H9 (cell line): ENCODE results near the gene TSPAN9. TPM values are rescaled to one million over a fixed set of nuclear protein-coding genes. Genes with fewer than 3 reads are reported as not detected.

Source experiments
- DNase-seq: peaks from one replicate; pipeline ENCODE4 v3.0.0-alpha.2; 2017
- H2AFZ ChIP-seq: one replicate; pipeline ENCODE4 v1.6.1; 2013; ENCODE audit warnings: mild to moderate bottlenecking, low read length, control low read depth, moderate library complexity
- H2AK5ac ChIP-seq: 2 replicates; pipeline ENCODE4 v1.6.1; 2013; ENCODE audit warnings: low read length, control low read depth, mixed read lengths; ENCODE audit not compliant: insufficient read length
- H2BK120ac ChIP-seq: one replicate; pipeline ENCODE4 v1.6.1; 2013; ENCODE audit warnings: low read depth, mild to moderate bottlenecking, low read length, control low read depth, inconsistent platforms; ENCODE audit not compliant: poor library complexity, severe bottlenecking
- H2BK12ac ChIP-seq: 2 replicates; pipeline ENCODE4 v1.6.1; 2013; ENCODE audit warnings: low read length, control low read depth, mixed read lengths, low read depth; ENCODE audit not compliant: insufficient read length
- H2BK15ac ChIP-seq: 2 replicates; pipeline ENCODE4 v1.6.1; 2013; ENCODE audit warnings: low read depth, low read length, control low read depth
- H2BK20ac ChIP-seq: one replicate; pipeline ENCODE4 v1.6.1; 2013; ENCODE audit warnings: low read depth, mild to moderate bottlenecking, low read length, control low read depth, inconsistent platforms; ENCODE audit not compliant: poor library complexity, severe bottlenecking
- H2BK5ac ChIP-seq: 2 replicates; pipeline ENCODE4 v1.6.1; 2013; ENCODE audit warnings: low read length, control low read depth, mixed read lengths; ENCODE audit not compliant: insufficient read length
- H3K14ac ChIP-seq: 2 replicates; pipeline ENCODE4 v1.6.1; 2013; ENCODE audit warnings: low read length, control low read depth; ENCODE audit not compliant: insufficient read depth
- H3K18ac ChIP-seq: 2 replicates; pipeline ENCODE4 v1.6.1; 2013; ENCODE audit warnings: low read depth, mild to moderate bottlenecking, mixed read lengths, low read length, control low read depth; ENCODE audit not compliant: insufficient read length
- H3K23ac ChIP-seq: 2 replicates; pipeline ENCODE4 v1.6.1; 2013; ENCODE audit warnings: low read length, control low read depth, mixed read lengths, low read depth; ENCODE audit not compliant: insufficient read length
- H3K23me2 ChIP-seq: 2 replicates; pipeline ENCODE4 v1.6.1; 2013; ENCODE audit warnings: low read depth, mild to moderate bottlenecking, mixed read lengths, low read length, control low read depth; ENCODE audit not compliant: insufficient read length, poor library complexity, severe bottlenecking
- H3K27ac ChIP-seq: 2 replicates; pipeline ENCODE4 v1.5.1; 2013; ENCODE audit warnings: low read length, control low read depth, mixed read lengths, low read depth; ENCODE audit not compliant: insufficient read length
- H3K27me3 ChIP-seq: 2 replicates; pipeline ENCODE4 v1.6.1; 2013; ENCODE audit warnings: low read length, control low read depth, inconsistent platforms; ENCODE audit not compliant: insufficient read depth
- H3K4ac ChIP-seq: 2 replicates; pipeline ENCODE4 v1.6.1; 2013; ENCODE audit warnings: low read depth, mild to moderate bottlenecking, control low read depth, inconsistent platforms, low read length, moderate library complexity
- H3K4me1 ChIP-seq: 2 replicates; pipeline ENCODE4 v1.6.1; 2013; ENCODE audit warnings: low read length, control low read depth, inconsistent platforms; ENCODE audit not compliant: insufficient read depth
- H3K4me2 ChIP-seq: 2 replicates; pipeline ENCODE4 v1.6.1; 2013; ENCODE audit warnings: low read length, control low read depth, mixed read lengths; ENCODE audit not compliant: insufficient read length, insufficient read depth
- H3K56ac ChIP-seq: 2 replicates; pipeline ENCODE4 v1.6.1; 2013; ENCODE audit warnings: low read depth, mild to moderate bottlenecking, mixed read lengths, low read length, control low read depth; ENCODE audit not compliant: insufficient read length
- H3K79me1 ChIP-seq: 2 replicates; pipeline ENCODE4 v1.6.1; 2013; ENCODE audit warnings: low read depth, mild to moderate bottlenecking, moderate library complexity, low read length, control low read depth, inconsistent platforms; ENCODE audit not compliant: insufficient read depth, poor library complexity, severe bottlenecking
- H3K79me2 ChIP-seq: 2 replicates; pipeline ENCODE4 v1.6.1; 2013; ENCODE audit warnings: low read length, control low read depth, inconsistent platforms; ENCODE audit not compliant: insufficient read depth
- H3K9ac ChIP-seq: 2 replicates; pipeline ENCODE4 v1.6.1; 2013; ENCODE audit warnings: low read length, control low read depth, mixed read lengths; ENCODE audit not compliant: insufficient read length; ENCODE audit errors: extremely low read depth
- H3K9me3 ChIP-seq: one replicate; pipeline ENCODE4 v1.6.1; 2013; ENCODE audit warnings: low read depth, low read length, inconsistent platforms; ENCODE audit not compliant: control insufficient read depth
- H3T11ph ChIP-seq: one replicate; pipeline ENCODE4 v1.6.1; 2013; ENCODE audit warnings: mild to moderate bottlenecking, low read length, control low read depth, inconsistent platforms
- H4K20me1 ChIP-seq: one replicate; pipeline ENCODE4 v1.6.1; 2013; ENCODE audit not compliant: control insufficient read depth, insufficient read length, insufficient read depth
- H4K5ac ChIP-seq: 2 replicates; pipeline ENCODE4 v1.6.1; 2013; ENCODE audit warnings: low read depth, mild to moderate bottlenecking, mixed read lengths, low read length, control low read depth; ENCODE audit not compliant: insufficient read length
- H4K8ac ChIP-seq: replicated peaks from 2 replicates; pipeline ENCODE4 v1.6.1; 2013; ENCODE audit warnings: low read length, control low read depth, mixed read lengths, low read depth; ENCODE audit not compliant: insufficient read length
- H4K91ac ChIP-seq: 2 replicates; pipeline ENCODE4 v1.6.1; 2013; ENCODE audit warnings: low read depth, mild to moderate bottlenecking, moderate library complexity, mixed read lengths, low read length, control low read depth; ENCODE audit not compliant: insufficient read length
- H3K27ac Mint-ChIP-seq, 3 experiments: 2 replicates in 2 of 3; 3 replicates in 1 of 3; pipeline ENCODE4 v1.8.0; 2020 to 2021; ENCODE audit warnings: mixed read lengths in 3 of 3, mild to moderate bottlenecking in 1 of 3, moderate library complexity in 1 of 3
- H3K27me3 Mint-ChIP-seq: 2 replicates; pipeline ENCODE4 v1.8.0; 2021; ENCODE audit warnings: low read depth, mild to moderate bottlenecking, moderate library complexity, mixed read lengths
- H3K36me3 Mint-ChIP-seq, 3 experiments: 2 replicates in 2 of 3; 3 replicates in 1 of 3; pipeline ENCODE4 v1.8.0; 2020 to 2021; ENCODE audit warnings: low read depth in 3 of 3, mixed read lengths in 3 of 3; ENCODE audit not compliant: insufficient read depth in 1 of 3
- H3K4me1 Mint-ChIP-seq, 2 experiments: 2 replicates each; pipeline ENCODE4 v1.8.0; 2020; ENCODE audit warnings: mixed read lengths in 2 of 2
- H3K4me3 Mint-ChIP-seq, 2 experiments: 2 replicates in 1 of 2; 3 replicates in 1 of 2; pipeline ENCODE4 v1.8.0; 2020 to 2021; ENCODE audit warnings: mild to moderate bottlenecking in 2 of 2, mixed read lengths in 2 of 2, moderate library complexity in 1 of 2
- H3K9me3 Mint-ChIP-seq, 2 experiments: 2 replicates in 1 of 2; 3 replicates in 1 of 2; pipeline ENCODE4 v1.8.0; 2020; ENCODE audit warnings: mild to moderate bottlenecking in 2 of 2, mixed read lengths in 2 of 2, moderate library complexity in 1 of 2
- WGBS: extraction: QIAGEN DNeasy Blood & Tissue Kit; methylation state at CpG from one replicate; pipeline ENCODE4 v1.1.7; 2013; ENCODE audit warnings: missing lambda C conversion rate, low lambda C conversion rate, mixed read lengths; ENCODE audit not compliant: insufficient read length; ENCODE audit errors: extremely low coverage; 5-methylcytosine and 5-hydroxymethylcytosine counted together
- total RNA-seq: library from RNA; stranded (reverse); gene quantifications from 2 replicates; pipeline ENCODE4 v1.2.1, GENCODE V29; 2021
- TF ChIP-seq, protein P1 (sequence below): fragments of 200-600 bp; sonication (generic); conservative IDR thresholded peaks from 3 replicates; pipeline ENCODE4 v1.8.0; 2021; ENCODE audit warnings: antibody characterized with exemption, mild to moderate bottlenecking

TSPAN9 gene
- total RNA-seq, 1 experiment from 2014 or later, result 19.0 TPM

DNA sequence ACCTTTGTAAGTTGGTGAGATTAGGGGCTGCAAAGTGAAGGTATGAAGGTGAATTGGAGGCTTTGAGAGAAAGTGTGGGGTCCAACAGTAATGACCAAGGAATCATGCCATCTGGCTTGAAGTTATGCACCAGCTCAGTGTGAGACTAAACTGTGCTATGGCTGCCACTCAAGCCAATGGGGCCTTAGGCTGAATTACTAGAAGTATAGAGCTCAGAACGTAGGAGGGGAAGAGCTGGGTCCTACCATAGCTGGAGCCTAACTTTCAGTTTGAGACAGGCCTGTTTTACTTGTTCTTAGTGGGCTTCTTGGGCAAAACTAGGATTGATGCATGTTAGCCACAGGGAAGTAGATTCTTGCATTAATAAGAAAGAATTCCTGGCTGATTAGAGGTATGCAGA, 194.0 kb downstream of the TSPAN9 start:
- H3K27me3 Mint-ChIP-seq, result no peaks in the 10 kb centered on the region
- H3K27me3 ChIP-seq, result no peaks in the 10 kb centered on the region
- no peaks in the 10 kb centered on the region for H4K20me1 ChIP-seq
- H3K4me1 Mint-ChIP-seq, result peaks cover 18 to 38% of the 10 kb centered on the region in 2 experiments
- no peaks in the 10 kb centered on the region; a peak in 1 of 7 replicates for H3K36me3 Mint-ChIP-seq
- H3K27ac Mint-ChIP-seq, result peak overlapping the region in 1 of 3 experiments; percentile 50; a peak in 1 of 7 replicates
- no peak overlapping the region for H3K4ac ChIP-seq
- TF ChIP-seq, protein P1, sequence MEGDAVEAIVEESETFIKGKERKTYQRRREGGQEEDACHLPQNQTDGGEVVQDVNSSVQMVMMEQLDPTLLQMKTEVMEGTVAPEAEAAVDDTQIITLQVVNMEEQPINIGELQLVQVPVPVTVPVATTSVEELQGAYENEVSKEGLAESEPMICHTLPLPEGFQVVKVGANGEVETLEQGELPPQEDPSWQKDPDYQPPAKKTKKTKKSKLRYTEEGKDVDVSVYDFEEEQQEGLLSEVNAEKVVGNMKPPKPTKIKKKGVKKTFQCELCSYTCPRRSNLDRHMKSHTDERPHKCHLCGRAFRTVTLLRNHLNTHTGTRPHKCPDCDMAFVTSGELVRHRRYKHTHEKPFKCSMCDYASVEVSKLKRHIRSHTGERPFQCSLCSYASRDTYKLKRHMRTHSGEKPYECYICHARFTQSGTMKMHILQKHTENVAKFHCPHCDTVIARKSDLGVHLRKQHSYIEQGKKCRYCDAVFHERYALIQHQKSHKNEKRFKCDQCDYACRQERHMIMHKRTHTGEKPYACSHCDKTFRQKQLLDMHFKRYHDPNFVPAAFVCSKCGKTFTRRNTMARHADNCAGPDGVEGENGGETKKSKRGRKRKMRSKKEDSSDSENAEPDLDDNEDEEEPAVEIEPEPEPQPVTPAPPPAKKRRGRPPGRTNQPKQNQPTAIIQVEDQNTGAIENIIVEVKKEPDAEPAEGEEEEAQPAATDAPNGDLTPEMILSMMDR, result no peak
- no peaks in the 10 kb centered on the region for H3K79me2 ChIP-seq
- no peaks in the 10 kb centered on the region for H3K23me2 ChIP-seq
- no peak overlapping the region for H2BK20ac ChIP-seq
- no peaks in the 10 kb centered on the region for H3K9me3 ChIP-seq
- H3K79me1 ChIP-seq, result no peaks in the 10 kb centered on the region
- DNase-seq, result no peak
- no peak overlapping the region for H3K56ac ChIP-seq
- no peak overlapping the region for H4K5ac ChIP-seq
- H2BK120ac ChIP-seq, result no peak overlapping the region
- H2BK5ac ChIP-seq, result no peak overlapping the region
- H3T11ph ChIP-seq, result no peak overlapping the region
- no peak overlapping the region for H3K18ac ChIP-seq
- H2AK5ac ChIP-seq, result no peak overlapping the region
- H2AFZ ChIP-seq, result no peak overlapping the region
- H3K27ac ChIP-seq, result no peak overlapping the region
- H4K8ac ChIP-seq, result no peak overlapping the region
- no peaks in the 10 kb centered on the region for H3K9me3 Mint-ChIP-seq
- no peak overlapping the region for H3K4me3 Mint-ChIP-seq
- no peak overlapping the region for H3K9ac ChIP-seq
- no peak overlapping the region for H3K23ac ChIP-seq
- H3K14ac ChIP-seq, result no peak overlapping the region; the same call in 1 of the 2 replicates
- H2BK12ac ChIP-seq, result no peak overlapping the region
- WGBS, result no CpG with 5 or more reads among the region's 1 CpG
- H2BK15ac ChIP-seq, result no peak overlapping the region
- H3K4me1 ChIP-seq, result no peaks in the 10 kb centered on the region
- no peak overlapping the region for H3K4me2 ChIP-seq
- H4K91ac ChIP-seq, result no peak overlapping the region
